Activated CD8-positive, alpha-beta memory T cell treated with anti-CD3 and anti-CD28 coated beads, Interleukin-2, amount 50 U/mL, for 24 hours (primary cell): Measurements from ENCODE around the gene UNC93B1.
"Not testable (repeated sequence)": the region's sequence is repeated elsewhere in the genome, so short reads cannot be mapped to it uniquely, and the experiment has no call there.

ENCODE experiments used
- DNase-seq: peaks from one replicate; pipeline ENCODE4 v3.0.0-alpha.2; 2020; ENCODE audit errors: extremely low read depth

UNC93B1 gene

GRCh38 chr11:68009391-68010089, 5.6 kb upstream of the UNC93B1 start:
- DNase-seq, result no peak

DNA sequence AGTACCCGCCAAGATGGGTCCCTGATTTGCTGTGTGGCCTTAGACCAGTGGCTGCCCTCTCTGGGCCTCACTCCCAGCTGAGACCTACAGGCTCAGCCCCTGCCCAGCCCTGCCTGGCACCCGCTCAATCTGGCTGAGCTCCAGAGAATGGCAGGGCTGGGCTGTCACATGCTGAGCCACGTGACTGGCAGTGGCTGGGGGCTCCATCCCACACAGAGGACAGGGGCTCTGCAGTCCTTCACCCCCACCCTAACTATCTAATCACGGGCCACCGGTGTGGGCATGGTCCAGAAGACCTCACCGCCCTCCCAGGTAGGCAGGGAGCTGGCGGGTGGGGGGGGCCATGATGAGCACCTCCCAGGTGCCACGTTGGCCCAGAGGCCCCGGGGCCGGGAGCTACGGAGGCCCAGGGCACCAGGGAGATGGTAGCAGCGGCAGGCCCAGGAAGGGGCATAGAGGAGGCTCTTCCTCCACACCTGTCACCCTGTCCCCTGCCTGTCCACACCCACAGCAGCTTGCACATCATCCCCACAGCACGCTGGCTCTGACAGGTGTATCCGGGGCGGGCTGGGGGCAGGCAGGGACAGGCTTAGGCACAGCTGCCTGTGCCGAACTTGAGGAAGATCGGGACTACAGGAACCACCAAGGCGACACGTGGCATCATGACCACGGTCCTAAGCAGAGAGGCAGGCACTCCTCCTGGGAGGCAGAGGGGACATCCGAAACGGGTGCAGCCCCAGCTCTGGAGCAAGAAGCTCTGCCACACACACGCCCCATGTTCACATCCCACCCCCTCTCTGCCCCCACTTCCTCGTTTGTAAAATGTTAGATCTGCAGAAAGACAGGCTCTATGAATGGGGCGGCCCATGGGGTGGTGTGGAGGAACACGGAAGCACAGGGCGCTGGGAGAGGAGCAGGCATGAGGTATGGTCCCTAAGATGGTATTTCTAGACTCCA, 4.8 kb upstream of the UNC93B1 start:
- no peak for DNase-seq

GRCh38 chr11:68007498-68008380, 3.8 kb upstream of the UNC93B1 start:
- DNase-seq, result no peak

DNA sequence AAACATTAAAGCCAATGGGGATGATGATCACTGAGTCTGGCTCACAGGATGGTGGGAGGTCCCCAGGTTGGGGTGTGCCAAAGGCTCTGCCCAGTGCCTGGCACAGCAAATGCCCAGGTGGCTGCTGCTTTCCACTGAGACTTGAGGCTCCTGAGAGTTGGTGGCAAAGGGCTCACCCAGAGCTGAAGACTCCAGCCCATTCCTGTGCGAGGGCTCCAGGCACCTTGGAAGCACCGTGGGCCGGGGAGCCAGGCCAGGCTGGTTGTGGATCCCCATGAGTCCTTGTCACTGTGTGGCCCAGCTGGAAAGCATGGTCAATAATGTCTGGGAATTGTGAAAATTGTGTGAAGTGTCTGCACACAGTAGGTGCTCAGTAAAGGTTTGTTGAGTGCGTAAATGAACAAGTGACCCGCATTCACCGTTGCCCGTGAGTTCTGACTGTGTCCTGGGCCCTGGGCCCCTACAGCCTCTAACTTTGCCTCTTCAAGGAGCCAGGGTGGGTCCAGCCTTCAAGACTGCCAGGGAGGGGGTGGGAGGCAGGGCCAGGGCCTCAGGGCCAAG, 2.8 kb upstream of the UNC93B1 start:
- no peak for DNase-seq

GRCh38 chr11:68004551-68005335, 846 bp upstream of the UNC93B1 start:
- DNase-seq, result no peak

- no peak for DNase-seq
Measured at GRCh38 chr11:68002938-68003845, 705 bp downstream of the UNC93B1 start.

DNA sequence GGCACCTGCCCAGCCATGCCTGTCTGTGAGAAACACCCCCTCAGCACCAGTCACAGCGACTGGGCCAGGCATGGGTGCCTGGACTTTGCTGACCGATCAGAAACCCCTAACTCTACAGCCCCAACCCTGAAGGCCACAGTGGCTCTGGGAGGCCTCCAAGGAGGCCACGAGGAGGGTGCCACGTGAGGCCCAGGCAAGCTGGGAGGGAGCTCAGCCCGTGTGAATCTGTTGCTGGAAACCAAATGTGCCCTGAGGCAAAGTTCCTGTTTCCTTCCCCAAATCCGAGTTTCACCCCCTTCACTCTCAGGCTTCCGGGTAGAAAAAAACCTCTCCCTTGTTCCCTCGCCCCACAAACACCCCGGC, 1.3 kb downstream of the UNC93B1 start:
- DNase-seq, result no peak

DNA sequence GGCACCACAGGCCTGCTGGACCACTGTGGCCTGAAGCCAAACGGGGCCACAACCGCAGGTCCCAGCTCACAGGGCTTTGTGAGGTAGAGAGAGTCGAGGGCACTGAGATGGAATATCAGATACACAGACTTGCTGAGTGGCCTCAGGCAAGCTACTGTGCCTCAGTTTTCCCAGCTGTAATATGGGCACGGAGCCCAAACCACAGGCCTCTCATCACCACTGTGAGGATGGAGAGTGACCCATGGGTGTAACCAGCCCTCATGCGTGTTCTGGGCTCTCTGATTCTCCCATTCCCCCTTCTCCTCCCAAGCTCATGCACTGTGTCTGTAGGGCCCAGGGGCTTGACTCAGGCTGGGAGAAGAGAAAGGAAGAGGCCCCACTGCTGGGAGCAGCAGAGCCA, 4.2 kb downstream of the UNC93B1 start:
- no peak for DNase-seq

GRCh38 chr11:67999201-67999629, 4.7 kb downstream of the UNC93B1 start:
- no peak for DNase-seq

DNA sequence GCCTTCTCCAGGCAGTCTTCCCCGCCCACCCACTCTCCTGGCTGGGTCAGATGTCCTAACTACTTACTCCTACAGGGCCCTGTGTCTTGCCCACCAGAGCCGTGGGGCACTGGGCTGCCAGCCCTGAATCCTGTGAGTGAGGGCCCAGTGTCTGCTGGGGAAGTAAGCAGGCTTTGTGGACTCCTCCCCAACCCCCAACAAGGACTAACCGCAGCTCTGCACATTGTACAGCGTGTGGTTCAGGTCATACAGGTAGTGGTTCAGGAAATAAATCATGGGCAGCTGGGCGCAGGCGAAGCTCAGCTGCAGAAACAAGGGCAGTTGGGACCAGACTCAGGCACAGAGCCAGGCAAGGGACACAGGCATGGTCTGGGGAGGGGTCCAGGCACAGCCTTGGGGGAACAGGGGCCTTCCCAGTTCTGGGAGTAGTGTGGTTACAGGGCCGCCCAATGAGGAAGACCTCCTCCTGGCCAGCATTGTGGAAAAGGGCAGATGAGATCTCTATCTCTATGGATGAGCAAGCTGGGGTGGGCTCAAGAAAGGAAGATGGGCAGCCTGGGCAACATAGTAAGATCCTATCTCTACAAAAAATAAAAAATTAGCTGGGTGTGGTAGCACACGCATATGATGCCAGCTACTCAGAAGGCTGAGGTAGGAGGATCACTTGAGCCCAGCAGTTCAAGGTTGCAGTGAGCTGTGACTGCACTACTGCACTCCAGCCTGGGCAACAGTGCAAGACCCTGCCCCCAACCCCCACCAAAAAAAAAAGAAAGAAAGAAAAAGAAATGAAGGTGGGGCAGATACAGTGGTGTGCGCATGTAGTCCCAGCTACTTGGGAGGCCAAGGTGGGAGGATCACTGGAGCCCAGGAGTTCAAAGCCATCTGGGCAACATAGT, 5.5 kb downstream of the UNC93B1 start:
- DNase-seq, result no peak

- DNase-seq, result no peak
Measured at GRCh38 chr11:67997475-67997921, 6.4 kb downstream of the UNC93B1 start.

- no peak for DNase-seq
Measured at GRCh38 chr11:67996622-67997474, 7.0 kb downstream of the UNC93B1 start.

- DNase-seq, result no peak
Measured at GRCh38 chr11:67996051-67996450, 7.8 kb downstream of the UNC93B1 start.

GRCh38 chr11:67995579-67995978, 8.3 kb downstream of the UNC93B1 start:
- not testable (repeated sequence) for DNase-seq

DNA sequence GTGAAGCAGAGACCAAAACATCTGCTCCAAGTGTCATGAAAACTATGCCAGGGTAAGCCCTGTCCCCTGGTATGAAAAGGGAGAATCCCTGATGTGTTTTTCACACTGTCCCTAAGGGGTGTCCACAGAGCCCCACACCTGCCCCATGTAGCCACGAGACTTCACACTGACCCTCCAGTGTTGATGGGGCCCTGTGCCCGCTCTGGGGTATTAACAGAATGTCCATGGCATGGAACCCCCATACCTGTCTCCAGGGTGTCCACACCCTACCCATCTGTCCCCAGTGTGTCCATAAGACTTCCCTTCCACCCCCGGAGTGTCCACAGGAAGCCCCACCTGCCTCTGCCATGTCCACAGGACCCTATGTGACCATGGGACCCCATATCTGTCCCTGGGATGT, 8.8 kb downstream of the UNC93B1 start:
- not testable (repeated sequence) for DNase-seq

- not testable (repeated sequence) for DNase-seq
Measured at GRCh38 chr11:67994387-67994786, 9.5 kb downstream of the UNC93B1 start.

DNA sequence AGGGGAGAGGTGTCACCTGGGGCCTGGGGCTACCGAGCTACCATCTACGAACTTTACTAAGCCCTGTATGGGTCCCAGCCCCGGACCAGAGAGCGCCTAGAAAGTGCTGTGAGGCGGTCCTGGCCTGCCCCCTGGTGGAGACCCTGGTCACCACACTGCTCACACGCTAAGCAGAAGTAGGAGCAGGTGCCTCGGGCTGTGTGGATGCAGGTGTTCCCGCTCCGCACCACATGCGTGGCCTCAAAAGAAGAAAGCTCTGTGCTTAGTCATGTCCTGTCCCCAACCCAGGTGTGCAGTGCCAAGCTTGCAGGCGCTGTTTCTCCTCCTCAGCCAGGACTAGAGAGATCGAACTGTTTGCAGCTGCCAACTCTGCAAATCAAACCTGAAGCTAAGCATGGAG, 10.1 kb downstream of the UNC93B1 start:
- not testable (repeated sequence) for DNase-seq
